22Rv1 (cell line): ENCODE results near the gene STIM1.

Experiments used
- CTCF ChIP-seq: fragments of 450-650 bp; IDR thresholded peaks from 2 replicates; pipeline ENCODE4 v1.5.1; 2017; ENCODE audit warnings: mild to moderate bottlenecking
- ZFX ChIP-seq: fragments of 450-650 bp; IDR thresholded peaks from 2 replicates; pipeline ENCODE4 v1.6.1; 2017; ENCODE audit warnings: antibody characterized with exemption, borderline replicate concordance

- TF ChIP-seq CTCF (no peak), ZFX (no peak)
Measured at GRCh38 chr11:3981084-3981633, 125.7 kb downstream of the STIM1 start.
